Activated naive CD8-positive, alpha-beta T cell treated with anti-CD3 and anti-CD28 coated beads for 36 hours (primary cell): ENCODE results near the gene RXRA. TPM values are rescaled to one million over a fixed set of nuclear protein-coding genes. Genes with fewer than 3 reads are reported as not detected.

Source experiments
- DNase-seq: peaks from one replicate; pipeline ENCODE4 v3.0.0; 2021
- H3K27ac Mint-ChIP-seq: one replicate; pipeline ENCODE4 v1.8.0; 2022; ENCODE audit warnings: mild to moderate bottlenecking, moderate library complexity, mixed read lengths
- H3K27me3 Mint-ChIP-seq: one replicate; pipeline ENCODE4 v1.8.0; 2022; ENCODE audit warnings: mild to moderate bottlenecking, mixed read lengths
- H3K36me3 Mint-ChIP-seq: one replicate; pipeline ENCODE4 v1.8.0; 2021; ENCODE audit warnings: mild to moderate bottlenecking, mixed read lengths
- H3K4me1 Mint-ChIP-seq: one replicate; pipeline ENCODE4 v1.8.0; 2021; ENCODE audit warnings: mixed read lengths
- H3K4me3 Mint-ChIP-seq: one replicate; pipeline ENCODE4 v1.8.0; 2022; ENCODE audit warnings: mild to moderate bottlenecking, moderate library complexity, mixed read lengths
- H3K9me3 Mint-ChIP-seq: one replicate; pipeline ENCODE4 v1.8.0; 2022; ENCODE audit warnings: mixed read lengths
- total RNA-seq, 2 experiments: library from RNA; stranded (reverse); gene quantifications; one replicate each; pipeline ENCODE4 v1.2.3, GENCODE V29; 2021

Gene RXRA
- total RNA-seq: 10 to 100 TPM; 11.0 to 11.4 TPM

- Mint-ChIP-seq H3K4me1 (peaks cover 2% of the 10 kb centered on the region), H3K9me3 (no peaks in the 10 kb centered on the region), H3K4me3 (peak within 1 kb of the TSS; percentile 65), H3K36me3 (no peaks in the 10 kb centered on the region), H3K27me3 (peaks cover 14% of the 10 kb centered on the region), H3K27ac (no peak within 1 kb of the TSS)
- peak; percentile 42 for DNase-seq
These were observed at the start of gene RXRA for GRCh38 chr9:134325813-134326723. Gene RXRA (plus strand): TSS chr9:134326455. CDS start chr9:134326632, 177 bp downstream.

DNA sequence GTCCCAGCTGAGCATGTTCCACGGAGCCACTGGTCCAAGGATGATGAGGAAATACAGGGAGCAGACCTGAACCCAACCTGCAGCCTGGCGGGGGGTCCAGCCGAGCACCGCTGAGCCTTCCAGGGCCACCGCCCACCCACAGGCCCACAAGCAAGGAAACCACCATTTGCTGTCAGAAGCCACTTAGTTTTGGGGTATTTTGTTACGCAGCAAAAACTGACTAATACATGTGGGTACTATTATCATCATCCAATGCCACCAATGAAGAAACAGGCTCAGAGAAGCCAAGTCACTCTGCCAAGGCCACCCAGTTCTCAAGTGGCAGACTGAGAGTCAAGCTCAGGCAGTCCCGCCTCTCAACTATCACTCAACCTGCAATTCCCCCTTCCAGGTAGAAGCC is 48.0 kb upstream of the RXRA start:
- no peak for DNase-seq
- peaks cover 10% of the 10 kb centered on the region for H3K27me3 Mint-ChIP-seq
- H3K4me3 Mint-ChIP-seq: no peak overlapping the region
- no peak overlapping the region for H3K27ac Mint-ChIP-seq
- no peaks in the 10 kb centered on the region for H3K4me1 Mint-ChIP-seq
- no peaks in the 10 kb centered on the region for H3K36me3 Mint-ChIP-seq
- no peaks in the 10 kb centered on the region for H3K9me3 Mint-ChIP-seq

GRCh38 chr9:134278974-134279640 is 47.1 kb upstream of the RXRA start:
- Mint-ChIP-seq H3K4me1 (no peaks in the 10 kb centered on the region), H3K27ac (no peak overlapping the region), H3K4me3 (no peak overlapping the region), H3K36me3 (no peaks in the 10 kb centered on the region), H3K27me3 (peaks cover 11% of the 10 kb centered on the region), H3K9me3 (no peaks in the 10 kb centered on the region)
- DNase-seq: no peak

GRCh38 chr9:134282138-134282650 is 44.1 kb upstream of the RXRA start:
- Mint-ChIP-seq H3K4me3 (no peak overlapping the region), H3K4me1 (no peaks in the 10 kb centered on the region), H3K36me3 (no peaks in the 10 kb centered on the region), H3K9me3 (no peaks in the 10 kb centered on the region), H3K27me3 (peaks cover 3% of the 10 kb centered on the region), H3K27ac (no peak overlapping the region)
- no peak for DNase-seq

DNA sequence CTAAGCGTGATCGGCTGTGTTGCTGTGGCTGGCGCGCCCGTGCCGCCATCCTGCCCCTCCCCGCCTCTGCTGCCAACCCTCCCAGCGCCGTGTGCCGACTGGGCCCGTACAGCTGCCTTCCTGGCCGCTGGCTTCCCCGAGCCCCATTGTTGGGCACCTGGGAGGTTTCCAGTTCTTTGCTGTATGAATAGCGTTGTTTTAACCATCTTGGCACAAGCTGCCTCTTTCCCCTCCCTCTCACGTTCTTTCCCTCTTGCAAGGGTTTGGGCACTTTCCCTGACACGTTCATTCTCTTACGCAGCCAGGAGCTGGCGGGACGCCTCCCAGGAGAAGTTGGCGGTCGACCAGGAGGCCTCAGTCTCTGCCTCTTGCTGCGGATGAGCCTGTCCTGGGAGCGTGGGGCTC is 43.1 kb upstream of the RXRA start:
- H3K27me3 Mint-ChIP-seq: peaks cover 3% of the 10 kb centered on the region
- no peak overlapping the region for H3K4me3 Mint-ChIP-seq
- no peak for DNase-seq
- no peak overlapping the region for H3K27ac Mint-ChIP-seq
- no peaks in the 10 kb centered on the region for H3K36me3 Mint-ChIP-seq
- H3K9me3 Mint-ChIP-seq: no peaks in the 10 kb centered on the region
- no peaks in the 10 kb centered on the region for H3K4me1 Mint-ChIP-seq

- no peak for DNase-seq
- H3K27ac Mint-ChIP-seq: no peak overlapping the region
- H3K9me3 Mint-ChIP-seq: no peaks in the 10 kb centered on the region
- no peaks in the 10 kb centered on the region for H3K36me3 Mint-ChIP-seq
- peaks cover 3% of the 10 kb centered on the region for H3K27me3 Mint-ChIP-seq
- H3K4me1 Mint-ChIP-seq: no peaks in the 10 kb centered on the region
- no peak overlapping the region for H3K4me3 Mint-ChIP-seq
These were observed 42.5 kb upstream of the RXRA start for GRCh38 chr9:134283692-134284265.

DNA sequence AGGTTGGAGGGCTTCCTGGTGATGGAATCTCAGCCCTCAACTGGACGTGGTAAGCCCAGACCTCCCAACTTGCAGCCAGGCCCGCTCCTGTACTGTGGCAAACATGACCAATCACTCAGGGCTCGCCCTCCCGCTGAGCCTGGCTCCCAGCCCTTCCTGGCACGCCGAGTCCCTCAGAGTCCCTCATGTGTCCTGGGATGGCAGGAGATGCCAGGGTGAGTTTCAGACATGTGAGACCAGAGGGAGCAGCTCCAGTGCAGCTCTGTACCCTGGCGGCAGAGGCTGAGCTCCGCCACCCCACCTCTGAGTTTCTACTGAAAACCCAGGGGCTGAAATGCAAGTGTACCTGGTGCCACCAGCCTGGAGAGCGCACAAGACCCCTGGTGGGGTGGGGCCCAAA is 42.0 kb upstream of the RXRA start:
- DNase-seq: no peak
- Mint-ChIP-seq H3K9me3 (no peaks in the 10 kb centered on the region), H3K4me3 (no peak overlapping the region), H3K36me3 (no peaks in the 10 kb centered on the region), H3K27me3 (peaks cover 3% of the 10 kb centered on the region), H3K27ac (no peak overlapping the region), H3K4me1 (no peaks in the 10 kb centered on the region)

DNA sequence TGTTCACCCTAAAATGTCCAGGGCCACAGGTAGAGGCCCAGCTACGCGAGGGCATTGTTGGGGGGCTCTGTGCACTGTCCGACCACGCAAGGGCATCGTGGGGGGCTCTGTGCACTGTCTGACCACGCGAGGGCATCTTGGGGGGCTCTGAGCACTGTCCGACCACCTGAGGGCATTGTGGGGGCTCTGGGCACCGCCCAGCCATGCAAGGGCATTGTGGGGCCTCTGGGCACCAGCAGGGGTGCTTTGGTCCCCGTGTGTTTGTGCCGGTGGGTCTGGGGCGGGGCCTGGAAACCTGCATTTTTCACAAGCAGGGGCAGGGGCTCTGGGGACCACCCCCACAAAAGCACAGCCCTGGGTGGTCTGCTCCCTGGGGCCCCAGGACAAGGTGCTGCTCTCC is 41.5 kb upstream of the RXRA start:
- no peaks in the 10 kb centered on the region for H3K36me3 Mint-ChIP-seq

DNA sequence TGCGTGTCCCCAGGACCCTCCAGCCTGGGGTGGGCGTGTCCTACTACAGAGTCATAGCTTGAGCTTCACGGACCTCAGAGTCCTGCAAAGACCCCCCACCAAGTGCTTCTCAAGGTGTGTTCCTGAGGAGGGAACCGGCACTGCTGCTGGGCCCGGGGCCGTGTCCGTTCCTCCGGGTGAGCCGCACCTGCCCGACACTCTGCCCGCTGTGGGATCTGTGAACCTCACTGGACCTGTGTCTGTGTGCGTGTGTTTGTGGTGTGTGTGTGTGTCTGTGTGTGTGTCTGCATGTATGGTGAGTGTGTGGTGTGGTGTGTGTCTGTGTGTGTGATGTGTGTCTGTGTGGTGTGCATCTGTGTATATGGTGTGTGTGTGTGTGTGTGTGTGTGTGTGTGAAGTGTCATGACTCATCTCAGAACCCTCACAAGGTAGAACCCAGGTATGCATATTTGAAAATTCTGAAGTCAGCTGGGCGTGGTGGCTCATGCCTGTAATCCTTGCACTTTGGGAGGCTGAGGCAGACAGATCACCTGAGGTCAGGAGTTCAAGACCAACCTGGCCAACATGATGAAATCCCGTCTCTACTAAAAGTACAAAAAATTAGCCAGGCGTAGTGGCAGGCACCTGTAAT is 40.9 kb upstream of the RXRA start:
- no peak overlapping the region for H3K27ac Mint-ChIP-seq
- H3K4me3 Mint-ChIP-seq: no peak overlapping the region
- no peaks in the 10 kb centered on the region for H3K4me1 Mint-ChIP-seq
- H3K9me3 Mint-ChIP-seq: no peaks in the 10 kb centered on the region
- peaks cover 3% of the 10 kb centered on the region for H3K27me3 Mint-ChIP-seq
- no peak for DNase-seq
- no peaks in the 10 kb centered on the region for H3K36me3 Mint-ChIP-seq

More for the DNA sequence above, 41.5 kb upstream of the RXRA start:
- DNase-seq: no peak
- no peak overlapping the region for H3K4me3 Mint-ChIP-seq
- no peaks in the 10 kb centered on the region for H3K4me1 Mint-ChIP-seq
- H3K27ac Mint-ChIP-seq: no peak overlapping the region
- no peaks in the 10 kb centered on the region for H3K9me3 Mint-ChIP-seq
- H3K27me3 Mint-ChIP-seq: peaks cover 3% of the 10 kb centered on the region

DNA sequence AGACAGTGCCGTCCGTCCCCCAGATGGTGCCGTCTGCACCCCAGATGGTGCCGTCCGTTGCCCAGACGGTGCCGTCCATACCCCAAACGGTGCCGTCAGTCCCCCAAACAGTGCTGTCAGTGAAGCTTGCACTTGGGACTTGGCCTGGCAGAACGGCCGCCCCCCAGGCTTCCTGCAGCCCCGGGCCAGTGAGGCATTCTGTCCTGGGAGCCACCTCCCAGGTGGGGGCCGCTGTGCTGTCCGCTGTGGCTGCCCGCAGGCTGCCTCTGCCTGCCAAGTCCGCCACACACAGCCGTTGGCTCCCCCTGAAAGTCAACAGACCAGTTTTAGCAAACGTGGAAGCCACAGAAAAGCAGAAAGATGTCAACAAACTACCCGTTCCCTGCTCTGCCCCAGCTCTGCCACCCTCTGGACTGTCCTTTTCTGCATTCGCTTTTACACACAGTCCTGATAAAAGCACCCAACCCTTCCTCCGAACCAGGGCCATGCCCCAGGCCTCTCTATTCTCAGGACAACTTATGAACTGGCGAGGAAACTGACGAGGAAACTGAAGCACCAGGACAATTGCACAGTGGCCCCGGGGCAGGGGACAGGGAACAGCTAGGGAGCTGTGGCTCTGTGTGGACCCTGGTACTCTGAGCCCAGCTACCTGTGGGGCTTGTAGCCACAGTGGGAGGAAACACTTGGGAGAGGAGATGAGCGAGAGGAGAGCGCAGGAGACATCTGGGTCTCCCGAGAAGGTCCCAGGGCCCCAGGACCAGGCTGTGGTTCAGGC is 39.6 kb upstream of the RXRA start:
- Mint-ChIP-seq H3K9me3 (no peaks in the 10 kb centered on the region), H3K27me3 (peaks cover 3% of the 10 kb centered on the region), H3K4me3 (no peak overlapping the region), H3K27ac (no peak overlapping the region), H3K4me1 (no peaks in the 10 kb centered on the region), H3K36me3 (no peaks in the 10 kb centered on the region)
- no peak for DNase-seq

DNA sequence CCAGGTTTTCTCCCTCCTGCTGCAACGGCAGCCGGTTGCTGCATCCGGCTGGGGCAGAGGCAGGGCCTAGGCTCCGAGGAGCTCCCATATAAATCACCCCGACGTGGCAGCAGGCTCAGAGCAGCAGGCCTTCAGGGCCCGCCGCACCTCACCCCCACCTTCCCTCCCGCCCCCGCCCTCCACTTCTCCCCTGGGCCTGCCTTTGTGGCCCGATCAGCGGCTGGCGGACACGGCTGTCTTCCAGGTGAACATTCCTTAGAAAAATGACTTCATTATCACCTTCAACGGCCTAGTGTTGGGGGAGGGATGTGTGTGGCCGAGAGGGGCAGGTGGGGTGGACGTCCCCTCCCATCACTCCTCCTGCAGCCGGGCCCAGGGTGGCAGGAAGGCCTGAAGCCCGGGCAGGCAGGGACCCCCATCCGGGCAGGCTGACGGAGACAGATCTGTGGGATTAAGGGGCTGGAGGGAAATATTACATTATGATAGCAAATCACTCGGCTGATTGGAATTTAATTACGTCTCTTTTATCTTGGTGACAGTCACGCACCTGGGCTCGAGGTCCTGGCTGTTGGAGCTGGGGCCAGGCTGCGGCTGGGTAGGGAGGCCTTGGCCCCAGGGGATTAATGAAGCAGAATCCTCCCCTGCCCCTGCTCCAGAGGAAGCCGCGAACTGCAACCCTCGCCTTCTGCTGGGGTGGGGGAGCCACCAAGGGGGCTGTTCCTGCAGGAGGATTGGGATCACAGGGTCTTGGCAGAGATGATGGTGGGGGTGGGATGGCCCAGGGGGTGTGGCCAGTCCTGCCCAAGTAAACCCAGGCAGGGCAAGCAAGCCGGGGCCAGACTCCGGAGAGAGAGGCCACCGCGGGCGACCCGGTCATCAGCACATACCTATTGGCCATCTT is 38.4 kb upstream of the RXRA start:
- Mint-ChIP-seq H3K36me3 (no peaks in the 10 kb centered on the region), H3K27ac (no peak overlapping the region), H3K9me3 (no peaks in the 10 kb centered on the region), H3K4me3 (no peak overlapping the region), H3K4me1 (no peaks in the 10 kb centered on the region), H3K27me3 (peaks cover 3% of the 10 kb centered on the region)
- DNase-seq: no peak

DNA sequence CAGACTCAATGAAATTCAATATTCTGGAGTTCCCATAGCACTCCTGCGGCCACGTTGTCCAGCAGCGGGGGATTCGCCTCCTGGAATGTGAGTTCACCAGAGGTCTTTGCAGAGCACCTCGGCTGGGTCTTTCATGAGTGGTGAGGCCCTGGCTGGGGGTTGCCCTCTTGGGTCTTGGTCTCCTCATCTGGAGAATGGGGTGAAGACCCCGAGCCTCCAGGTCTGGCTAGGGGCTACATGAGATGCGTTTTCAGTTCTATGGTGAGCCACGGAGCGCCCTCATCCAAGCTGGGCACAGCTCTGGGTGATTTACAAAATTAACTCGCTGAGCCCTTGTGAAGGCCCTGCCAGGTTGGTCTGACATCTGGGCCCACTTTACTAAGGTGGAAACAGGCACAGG is 37.5 kb upstream of the RXRA start:
- Mint-ChIP-seq H3K27me3 (no peaks in the 10 kb centered on the region), H3K36me3 (no peaks in the 10 kb centered on the region), H3K4me1 (no peaks in the 10 kb centered on the region), H3K4me3 (no peak overlapping the region), H3K9me3 (no peaks in the 10 kb centered on the region), H3K27ac (no peak overlapping the region)
- no peak for DNase-seq

GRCh38 chr9:134289241-134289875 is 36.9 kb upstream of the RXRA start:
- Mint-ChIP-seq H3K27ac (no peak overlapping the region), H3K4me3 (no peak overlapping the region), H3K27me3 (no peaks in the 10 kb centered on the region), H3K36me3 (no peaks in the 10 kb centered on the region), H3K9me3 (no peaks in the 10 kb centered on the region), H3K4me1 (no peaks in the 10 kb centered on the region)
- DNase-seq: no peak
